GM21825 (cell line): Measurements from ENCODE around the gene PCNT.

Experiments used
- ATAC-seq: cut with Tn5 transposase; IDR thresholded peaks from one replicate; pipeline ENCODE4 v1.9.1; 2021; ENCODE audit warnings: mild to moderate bottlenecking, moderate library complexity; ENCODE audit not compliant: unreplicated experiment

The PCNT gene

DNA sequence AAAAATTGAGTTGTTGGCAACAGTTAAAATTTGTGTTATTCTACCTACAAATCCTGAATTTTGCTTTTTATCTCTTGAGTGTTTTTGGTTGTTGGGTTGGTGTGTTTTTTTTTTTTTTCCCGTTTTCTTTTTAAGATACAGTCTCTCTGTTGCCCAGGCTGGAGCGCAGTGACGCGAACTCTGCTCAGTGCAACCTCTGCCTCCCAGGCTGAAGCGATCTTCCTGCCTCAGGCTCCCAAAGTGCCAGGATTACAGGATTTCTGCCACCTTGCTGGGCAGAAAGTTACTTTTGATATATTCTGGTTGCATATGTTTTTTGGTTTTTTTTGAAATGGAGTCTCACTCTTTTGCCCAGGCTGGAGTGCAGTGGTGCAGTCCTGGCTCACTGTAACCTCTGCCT, 4.2 kb downstream of the PCNT start:
- ATAC-seq: no peak

DNA sequence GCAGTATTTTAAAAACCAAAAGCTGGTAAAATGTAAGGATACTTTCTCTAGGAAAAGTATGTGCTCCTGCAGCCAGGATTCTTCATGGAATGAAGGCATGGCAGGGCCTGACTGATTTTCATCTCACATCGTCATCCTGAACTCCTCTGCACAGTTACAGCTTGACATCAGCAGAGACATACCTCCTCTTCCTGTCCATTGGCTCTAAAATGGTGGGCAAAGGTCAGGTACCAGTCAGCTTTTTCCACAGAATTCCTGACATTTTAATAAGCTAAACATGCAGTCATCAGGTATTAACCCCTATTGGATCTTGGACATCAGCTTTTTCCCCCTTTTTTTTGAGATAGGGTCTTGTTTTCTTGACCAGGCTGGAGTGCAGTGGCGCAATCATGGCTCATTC, 5.8 kb downstream of the PCNT start:
- no peak for ATAC-seq

DNA sequence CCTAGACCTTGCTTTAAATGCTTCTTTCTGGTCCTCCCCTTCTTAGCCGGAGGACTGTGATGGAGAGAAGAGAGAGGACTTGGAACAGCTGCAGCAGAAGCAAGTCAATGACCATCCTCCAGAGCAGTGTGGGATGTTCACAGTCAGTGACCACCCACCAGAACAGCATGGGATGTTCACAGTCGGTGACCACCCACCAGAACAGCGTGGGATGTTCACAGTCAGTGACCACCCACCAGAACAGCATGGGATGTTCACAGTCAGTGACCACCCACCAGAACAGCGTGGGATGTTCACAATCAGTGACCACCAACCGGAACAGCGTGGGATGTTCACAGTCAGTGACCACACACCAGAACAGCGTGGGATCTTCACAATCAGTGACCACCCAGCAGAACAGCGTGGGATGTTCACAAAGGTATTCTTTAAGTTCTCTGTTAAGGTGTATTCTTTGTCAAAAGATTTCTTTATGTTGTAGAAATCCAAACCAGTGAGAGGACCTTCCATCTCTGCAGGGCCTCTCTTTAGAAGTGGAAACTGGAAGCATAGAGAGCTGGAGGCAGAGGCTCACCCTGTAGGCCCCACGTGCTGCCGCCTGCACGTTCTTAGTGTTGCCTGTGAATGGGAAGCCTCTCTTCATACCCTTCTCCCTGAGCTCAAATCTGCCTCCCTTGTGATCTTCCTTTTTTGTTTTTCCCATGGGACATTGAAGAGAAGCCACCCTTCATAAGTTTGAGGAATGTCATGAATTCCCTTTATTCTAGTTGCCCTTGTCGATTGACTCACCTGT, 10.6 kb downstream of the PCNT start:
- no peak for ATAC-seq

DNA sequence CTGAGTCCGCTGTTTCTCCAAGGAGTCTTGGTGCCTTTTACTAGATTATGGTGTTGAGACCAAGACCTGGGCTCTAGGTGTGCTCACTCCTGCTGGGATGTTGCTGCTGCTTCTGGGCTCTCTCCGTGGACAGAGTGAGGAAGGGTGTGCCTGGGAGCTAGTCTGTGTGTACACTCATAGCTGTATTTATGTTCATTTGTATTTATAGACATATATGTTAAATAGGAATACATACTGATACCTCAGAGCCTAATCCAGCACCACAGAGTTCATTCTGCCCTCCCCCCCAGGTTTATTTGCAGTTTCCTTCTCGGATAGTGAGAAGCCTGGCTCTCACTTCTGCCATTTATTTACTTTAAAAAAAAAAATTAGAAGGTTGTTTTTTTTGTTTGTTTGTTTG, 12.6 kb downstream of the PCNT start:
- ATAC-seq: no peak

DNA sequence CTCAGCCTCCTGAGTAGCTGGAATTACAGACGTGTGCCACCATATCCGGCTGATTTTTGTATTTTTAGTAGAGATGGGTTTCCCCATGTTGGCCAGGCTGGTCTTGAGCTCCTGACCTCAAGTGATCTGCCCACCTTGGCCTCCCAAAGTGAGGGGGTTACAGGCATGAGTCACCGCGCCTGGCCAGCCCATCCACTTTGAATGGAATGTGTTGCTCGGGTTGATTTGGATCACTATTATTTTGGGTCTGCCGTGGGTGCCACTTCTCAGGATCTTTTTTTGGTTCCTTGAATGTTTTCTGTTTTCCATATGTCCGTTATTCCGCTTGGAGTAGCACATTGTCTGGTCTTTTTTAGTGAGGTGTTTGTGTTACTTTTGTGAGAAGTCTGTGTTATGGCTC, 17.0 kb downstream of the PCNT start:
- ATAC-seq: no peak

DNA sequence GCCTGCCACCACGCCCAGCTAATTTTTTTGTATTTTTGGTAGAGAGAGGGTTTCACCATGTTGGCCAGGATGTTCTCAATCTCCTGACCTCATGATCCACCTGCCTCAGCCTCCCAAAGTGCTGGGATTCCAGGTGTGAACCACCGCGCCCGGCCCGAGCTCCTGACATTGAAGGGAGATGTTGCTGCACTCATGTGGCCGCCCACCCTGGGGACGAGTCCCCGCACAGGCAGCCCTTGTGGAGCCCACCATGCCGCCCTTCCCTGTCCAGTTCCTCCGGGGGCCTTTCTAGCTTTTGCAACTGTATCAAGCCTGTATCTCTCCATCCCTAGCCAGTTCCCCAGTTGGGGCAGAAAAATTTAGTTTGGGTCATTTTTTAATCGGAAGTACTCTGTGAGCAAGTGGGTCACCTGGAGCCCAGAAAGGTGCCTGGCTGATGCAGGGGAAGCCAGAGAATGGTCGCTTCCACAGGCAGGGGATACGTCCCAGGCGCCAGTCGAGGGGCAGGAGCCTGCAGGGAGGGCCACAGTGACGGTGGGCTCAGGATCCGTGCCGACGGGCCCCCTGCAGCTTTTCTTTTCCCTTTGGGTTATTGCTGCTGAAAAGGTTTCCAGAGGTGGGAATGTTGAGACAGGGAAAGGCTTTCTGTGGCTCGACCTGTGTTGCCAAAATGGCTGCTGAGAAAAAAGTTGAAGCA, 20.4 kb downstream of the PCNT start:
- no peak for ATAC-seq

DNA sequence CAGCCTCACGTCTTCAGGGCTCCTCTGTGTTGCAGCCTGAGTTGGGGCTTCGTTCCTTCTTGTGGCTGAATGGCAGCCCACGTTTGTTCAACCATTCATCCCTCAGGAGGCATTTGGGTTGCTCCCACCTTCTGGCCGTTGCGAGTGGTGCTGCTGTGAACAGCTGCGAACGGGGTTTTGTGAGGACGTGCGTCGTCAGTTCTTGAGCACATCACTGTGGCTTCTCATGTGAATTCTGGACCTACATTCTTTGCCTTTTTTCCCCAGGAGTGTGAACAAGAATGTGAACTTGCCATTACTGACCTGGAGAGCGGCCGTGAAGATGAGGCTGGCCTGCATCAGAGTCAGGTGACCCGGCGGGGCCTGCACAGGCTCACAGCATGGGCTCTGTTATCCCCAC, 21.9 kb downstream of the PCNT start:
- ATAC-seq: no peak

DNA sequence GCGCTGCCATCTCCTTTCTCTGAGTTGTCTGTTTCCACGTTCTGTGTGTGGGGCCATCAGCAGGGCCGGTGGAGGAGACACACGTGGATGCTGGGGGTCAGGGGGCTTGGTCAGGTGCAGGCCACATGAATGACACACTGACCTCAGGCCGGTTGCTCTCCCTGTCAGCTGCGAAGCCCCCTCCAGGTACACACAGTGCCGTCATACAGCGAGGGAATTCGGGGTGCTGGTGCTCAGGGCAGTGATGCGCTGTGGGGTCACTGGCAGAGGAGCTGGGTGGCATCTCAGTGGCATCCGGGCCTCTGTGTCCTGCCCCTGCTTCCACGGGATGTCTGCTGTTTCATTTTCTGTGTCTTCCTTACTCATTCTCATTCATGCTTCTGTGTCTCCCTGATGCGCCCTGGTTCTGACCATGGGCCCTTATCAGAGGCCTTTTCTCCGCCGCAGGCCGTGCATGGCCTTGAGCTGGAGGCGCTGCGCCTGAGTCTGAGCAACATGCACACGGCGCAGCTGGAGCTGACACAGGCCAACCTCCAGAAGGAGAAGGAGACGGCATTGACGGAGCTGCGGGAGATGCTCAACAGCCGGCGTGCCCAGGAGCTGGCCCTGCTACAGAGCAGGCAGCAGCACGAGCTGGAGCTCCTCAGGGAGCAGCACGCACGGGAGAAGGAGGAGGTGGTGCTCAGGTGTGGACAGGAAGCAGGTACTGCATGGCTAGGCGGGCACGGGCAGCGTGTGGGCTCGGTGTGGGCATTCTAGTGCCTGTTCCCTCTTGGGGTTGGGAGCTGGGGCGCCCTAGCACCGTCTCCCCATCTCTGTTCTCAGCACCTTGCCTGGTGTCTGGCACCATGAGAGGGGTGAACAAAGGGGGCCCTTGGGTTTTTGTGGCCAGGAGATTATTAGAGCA, 22.6 kb downstream of the PCNT start:
- no peak for ATAC-seq

DNA sequence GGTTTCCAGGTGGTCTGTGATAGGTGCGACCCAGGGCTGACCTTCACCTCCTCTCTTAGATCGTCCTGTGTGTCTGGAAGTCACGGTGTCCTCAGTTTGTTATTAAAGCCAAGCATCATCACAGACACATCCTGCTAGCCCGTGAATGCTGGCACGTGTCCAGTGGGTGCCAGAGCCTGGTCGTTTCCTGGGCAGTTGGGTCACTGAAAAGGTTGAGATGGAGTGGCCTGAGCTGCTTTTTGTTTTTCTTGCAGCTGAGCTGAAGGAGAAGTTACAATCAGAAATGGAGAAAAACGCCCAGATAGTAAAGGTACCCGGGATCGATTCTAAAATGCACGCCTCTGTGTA, 23.2 kb downstream of the PCNT start:
- no peak for ATAC-seq

DNA sequence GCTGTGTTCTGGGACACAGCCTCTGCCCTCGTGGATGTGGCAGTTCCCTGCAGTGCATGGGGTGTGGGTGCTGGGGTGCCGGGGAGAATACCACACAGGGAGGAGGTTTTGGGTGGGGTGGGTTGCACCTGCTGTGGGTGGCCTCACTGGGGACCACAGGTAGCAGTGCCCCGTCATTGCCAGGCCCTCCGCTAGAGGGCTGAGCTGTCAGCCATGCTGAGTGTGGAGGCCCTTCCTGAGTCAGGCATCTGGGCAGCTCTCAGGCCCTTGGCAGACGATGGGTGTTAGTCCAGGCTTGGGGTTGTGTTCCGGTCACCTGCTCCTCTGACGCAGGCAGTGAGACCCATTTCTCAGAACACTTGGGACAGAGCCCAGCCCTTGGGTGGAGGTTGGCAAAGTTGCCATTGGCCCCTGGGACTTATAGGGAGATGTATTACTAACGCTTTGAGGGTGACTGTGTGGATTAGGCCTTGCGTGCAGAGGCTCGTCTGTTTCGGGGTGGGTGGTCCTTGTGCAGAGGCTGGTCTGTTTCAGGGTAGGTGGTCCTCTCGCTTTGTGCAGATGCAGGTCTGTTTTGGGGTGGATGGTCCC, 23.9 kb downstream of the PCNT start:
- no peak for ATAC-seq

DNA sequence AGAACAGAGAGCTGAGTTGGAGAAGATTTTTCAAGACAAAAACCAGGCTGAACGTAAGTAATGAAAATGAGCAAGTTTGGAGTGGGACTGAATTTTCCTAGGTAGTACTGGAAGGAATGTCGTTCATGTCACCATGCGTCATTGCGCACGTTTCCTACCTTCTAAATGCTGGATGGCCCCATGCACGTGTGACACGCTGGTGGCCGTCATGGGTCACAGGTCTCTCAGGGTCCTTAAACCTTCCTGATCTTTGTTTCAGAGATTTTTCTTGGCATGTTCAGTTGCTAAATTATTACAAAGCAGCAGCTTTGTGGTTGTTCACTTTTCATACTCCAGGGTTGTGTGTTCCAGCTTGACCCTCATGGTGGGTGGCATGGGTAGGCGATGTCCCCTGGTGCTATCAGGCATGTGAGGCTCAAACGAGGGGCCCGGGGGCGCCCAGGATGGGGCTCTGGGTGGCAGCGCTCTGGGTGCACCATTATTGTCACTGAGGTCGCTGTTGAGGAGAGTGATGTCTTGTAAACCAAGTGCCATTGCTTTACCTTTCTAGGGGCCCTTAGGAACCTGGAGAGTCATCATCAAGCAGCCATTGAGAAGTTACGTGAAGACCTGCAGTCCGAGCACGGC, 25.3 kb downstream of the PCNT start:
- ATAC-seq: no peak

DNA sequence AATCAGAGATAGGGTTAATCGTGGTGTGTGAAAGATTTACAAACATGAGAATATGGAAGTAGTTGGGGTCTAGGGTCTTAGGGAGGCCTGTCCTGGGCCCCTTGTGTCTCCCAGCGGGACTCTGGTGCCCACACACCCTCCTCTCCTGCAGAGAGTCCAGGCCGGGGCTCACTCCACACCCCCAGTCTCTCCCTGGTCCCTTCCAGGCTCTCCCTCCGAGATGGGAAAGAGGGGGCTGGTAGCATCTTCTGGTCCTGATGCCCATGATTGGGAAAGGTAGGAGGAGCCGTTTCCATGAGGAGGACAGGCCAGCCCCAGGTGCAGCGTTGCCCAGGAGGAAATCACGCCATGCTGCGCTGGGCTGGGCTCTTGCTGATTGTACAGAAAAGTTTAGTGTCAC, 26.6 kb downstream of the PCNT start:
- ATAC-seq: no peak

DNA sequence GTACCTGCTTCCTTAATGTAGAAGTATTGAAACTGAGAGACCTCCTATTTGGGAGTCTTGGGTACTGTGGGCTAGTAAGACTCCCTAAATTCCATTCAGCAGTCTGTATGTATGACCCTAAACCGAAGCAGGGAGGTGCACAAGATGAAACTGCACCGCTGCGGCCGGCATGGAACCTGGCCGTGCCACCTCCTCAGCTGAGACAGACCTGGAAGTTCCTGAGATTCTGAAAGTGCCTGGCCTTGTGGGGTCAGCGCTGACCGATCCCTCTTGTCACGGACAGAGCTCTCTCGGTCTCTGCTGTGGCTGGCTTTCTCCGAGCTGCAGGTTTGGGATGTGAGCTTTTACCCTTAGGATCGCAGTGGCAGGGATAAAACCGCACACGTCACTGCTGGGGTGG, 27.0 kb downstream of the PCNT start:
- ATAC-seq: no peak

DNA sequence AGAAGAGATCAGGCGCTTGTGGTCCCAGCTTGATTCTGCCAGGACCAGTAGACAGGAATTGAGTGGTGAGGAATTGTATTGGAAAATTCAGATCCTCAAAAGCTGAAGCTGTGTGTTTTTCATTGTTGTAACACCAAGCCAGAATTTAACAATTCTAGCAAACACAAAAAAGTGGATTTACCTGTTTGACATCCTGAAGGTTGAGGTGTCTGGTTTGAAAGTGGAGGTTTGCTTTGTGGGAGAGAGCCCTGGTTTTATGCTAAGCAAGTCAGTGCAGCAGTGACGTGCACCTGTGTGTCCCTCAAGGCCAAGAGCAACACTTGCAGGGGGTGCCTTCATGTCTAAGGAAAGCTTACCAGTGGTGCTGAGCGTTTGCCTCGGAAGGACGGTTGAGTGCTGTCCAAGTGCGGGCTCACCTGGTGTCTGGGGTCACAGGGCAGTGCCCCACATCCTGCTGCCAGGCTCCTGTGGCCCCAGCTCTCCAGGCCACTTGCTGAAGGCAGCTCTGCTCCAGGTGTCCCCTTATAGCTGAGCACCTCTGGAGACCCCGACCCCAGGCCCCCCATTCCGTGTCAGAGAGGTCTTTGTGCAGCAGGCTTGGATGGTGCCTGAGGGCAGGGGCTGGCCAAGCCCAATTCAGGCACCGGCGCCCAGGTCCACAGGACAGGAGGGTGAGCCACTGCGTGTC, 27.7 kb downstream of the PCNT start:
- no peak for ATAC-seq

DNA sequence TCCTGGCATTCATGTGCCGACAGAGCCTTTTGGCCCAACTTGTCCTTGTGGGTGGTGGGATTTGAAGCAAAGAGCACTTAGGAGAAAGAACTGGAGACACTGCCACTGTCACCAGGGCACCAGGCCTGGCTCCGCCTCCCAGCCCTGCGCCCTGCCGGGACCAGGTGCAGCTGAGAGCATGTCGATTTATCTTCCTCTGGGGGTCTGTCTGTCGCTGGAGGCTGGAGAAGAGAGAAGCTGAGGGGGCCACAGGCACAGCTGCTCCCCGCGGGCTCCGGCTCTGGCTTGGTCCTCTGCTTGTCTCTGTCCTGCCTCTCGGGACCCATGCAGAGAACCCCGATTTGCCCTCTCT, 28.2 kb downstream of the PCNT start:
- ATAC-seq: no peak

DNA sequence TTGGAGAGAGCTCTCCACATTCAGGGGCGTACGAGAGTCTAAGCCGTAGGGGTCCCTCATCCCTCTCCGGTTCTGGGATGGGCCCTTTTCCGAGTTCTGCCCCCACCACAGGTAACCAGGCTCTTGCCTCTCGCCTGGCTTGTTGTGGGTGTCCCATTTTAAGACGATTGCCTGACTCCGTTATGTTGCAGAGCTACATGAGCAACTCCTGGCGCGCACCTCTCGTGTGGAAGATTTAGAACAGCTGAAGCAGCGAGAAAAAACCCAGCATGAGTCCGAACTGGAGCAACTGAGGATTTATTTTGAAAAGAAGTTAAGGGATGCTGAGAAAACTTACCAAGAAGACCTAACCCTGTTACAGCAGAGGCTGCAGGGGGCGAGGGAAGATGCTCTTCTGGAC, 29.0 kb downstream of the PCNT start:
- ATAC-seq: no peak

DNA sequence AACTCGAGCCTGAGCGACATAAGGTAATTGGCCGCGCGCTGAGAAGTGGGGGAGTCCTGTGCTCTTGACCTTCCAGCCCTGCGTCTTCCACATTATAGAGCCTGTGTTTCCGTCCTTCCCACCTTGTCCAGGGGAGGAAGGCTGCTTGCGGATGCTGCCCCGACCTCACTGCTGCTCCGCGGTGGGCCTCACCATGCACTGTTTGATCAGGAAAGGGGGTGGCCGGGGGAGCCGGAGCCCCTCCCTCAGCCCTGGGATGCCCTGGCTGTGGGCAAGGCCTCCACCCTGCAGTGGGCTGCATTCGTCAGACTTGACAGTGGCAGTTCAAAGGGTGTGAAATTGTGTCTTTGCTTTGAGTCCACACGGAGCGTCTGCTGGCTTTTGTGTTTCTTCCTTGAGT, 30.1 kb downstream of the PCNT start:
- ATAC-seq: no peak

DNA sequence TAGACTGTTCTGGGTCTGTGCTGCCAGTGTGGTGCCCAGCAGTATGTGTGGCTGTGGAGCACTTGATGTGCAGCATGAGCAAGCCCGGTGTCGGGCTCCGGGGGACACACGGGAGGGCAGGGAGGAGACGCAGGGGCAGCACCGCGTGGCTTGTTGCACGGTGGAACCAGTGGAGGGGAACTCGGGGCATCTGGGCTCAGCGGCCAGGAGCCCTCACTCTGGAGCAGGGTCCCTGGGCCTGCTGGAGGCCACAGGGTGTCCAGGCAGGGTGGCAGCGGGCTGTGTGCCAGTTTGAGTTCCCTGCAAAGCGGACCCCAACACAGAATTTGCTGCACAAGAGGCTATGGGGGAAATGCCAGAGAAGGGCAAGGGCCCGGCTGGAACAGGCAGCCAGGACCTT, 30.6 kb downstream of the PCNT start:
- ATAC-seq: no peak

DNA sequence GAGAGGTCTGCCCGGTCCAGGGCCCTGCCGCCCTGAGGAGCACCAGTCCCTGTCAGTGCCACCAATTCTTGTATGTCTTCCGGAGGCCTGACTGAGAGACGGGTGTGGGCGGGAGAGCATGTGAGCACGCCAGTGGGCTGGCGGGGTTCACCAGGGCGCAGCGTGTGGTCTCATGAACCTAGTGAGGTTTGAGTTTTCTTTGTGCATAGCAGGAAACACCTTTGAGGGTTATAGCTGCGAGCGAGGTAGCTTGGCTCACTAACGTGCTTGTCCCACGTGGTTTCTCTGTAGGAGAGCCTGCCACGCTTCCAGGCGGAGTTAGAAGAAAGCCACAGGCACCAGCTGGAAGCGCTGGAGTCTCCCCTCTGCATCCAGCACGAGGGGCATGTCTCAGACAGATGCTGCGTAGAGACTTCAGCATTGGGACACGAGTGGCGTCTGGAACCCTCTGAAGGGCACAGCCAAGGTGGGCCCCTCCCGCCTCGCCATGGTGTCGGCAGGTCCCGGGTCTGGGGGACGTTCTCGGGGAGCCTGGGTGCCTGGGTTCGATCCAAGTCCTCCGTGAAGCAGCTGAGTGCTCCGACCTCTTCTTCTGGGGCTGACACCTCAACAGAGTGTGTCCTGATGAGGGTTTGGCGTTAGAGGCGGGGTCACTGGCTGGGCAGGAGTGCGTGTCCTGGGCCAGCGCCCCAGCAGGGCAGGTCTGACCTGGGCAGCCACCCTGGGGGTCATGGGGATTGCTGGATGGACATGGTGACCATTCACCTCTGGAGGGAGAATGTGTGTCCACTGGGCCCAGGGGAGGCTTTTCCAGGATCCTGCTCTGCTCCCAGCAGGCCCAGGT, 31.4 kb downstream of the PCNT start:
- no peak for ATAC-seq

DNA sequence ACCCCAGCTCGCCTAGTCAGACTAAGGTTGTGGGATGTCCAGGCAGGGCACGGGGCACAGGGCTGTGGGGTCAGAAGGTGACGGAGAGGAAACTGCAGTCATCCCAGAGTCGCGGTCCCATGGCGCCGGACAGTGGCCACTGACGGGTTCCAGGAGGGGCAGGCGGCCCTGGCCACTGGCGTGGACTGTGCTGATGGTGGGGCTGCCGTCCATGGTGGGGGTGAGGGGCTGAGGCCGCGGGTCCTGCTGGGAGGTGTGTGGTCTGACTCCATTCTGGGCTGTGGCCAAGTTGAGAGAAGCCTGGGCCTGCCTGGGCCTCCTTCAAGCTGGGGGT, 32.0 kb downstream of the PCNT start:
- ATAC-seq: no peak
